OCI-LY3 (cell line): ENCODE results near the gene ZMIZ1.

Experiments
- EZH2phosphoT487 ChIP-seq: fragments of 200-600 bp; shearing (Covaris generic); IDR thresholded peaks from 2 replicates; pipeline ENCODE4 v1.6.1; 2018; ENCODE audit warnings: antibody characterized with exemption, mixed run types, low read depth
- TF ChIP-seq, protein P1 (sequence below): fragments of 200-600, 300-600 bp; sonication (generic); IDR thresholded peaks from 2 replicates; pipeline ENCODE4 v1.5.1; 2014; ENCODE audit warnings: antibody characterized with exemption, low read length, low read depth

DNA sequence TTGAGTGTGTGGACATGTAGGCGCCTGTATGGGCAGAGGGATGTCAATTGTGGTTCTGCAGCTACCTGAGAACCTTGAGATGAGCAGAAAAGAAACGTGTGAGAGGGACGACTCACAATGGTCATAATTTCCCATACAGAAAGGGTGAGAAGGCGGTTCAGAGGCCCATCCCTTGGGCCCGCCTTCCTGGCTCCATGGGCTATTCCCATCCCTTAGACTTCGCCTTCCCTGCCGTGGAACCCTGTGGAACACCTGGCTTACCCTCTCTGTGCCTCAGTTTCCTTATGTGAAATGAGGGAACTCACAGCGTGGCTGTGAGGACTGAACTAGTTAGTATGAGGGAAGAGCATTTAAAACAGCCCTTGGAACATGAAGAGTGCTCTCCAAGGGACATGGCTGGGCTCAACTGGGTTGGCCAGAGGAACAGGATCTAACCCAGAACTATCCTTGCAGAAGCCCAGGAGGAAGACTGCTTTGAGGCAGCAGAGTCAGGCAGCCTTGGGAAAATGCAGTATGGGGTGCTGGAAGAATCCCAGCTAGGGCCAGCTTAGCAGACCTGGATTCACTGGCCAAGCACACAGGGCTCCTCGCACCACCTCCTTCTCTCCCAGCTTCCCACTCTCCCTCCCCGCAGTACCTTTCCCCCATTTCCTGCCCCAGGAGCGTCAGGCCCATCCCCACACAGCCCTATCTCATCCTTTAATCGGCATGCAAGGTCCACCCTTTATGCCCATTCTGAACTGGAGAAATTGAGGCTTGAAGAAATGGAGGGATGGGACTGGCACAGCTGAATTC is 11.1 kb upstream of the ZMIZ1 start:
- TF ChIP-seq, protein P1, sequence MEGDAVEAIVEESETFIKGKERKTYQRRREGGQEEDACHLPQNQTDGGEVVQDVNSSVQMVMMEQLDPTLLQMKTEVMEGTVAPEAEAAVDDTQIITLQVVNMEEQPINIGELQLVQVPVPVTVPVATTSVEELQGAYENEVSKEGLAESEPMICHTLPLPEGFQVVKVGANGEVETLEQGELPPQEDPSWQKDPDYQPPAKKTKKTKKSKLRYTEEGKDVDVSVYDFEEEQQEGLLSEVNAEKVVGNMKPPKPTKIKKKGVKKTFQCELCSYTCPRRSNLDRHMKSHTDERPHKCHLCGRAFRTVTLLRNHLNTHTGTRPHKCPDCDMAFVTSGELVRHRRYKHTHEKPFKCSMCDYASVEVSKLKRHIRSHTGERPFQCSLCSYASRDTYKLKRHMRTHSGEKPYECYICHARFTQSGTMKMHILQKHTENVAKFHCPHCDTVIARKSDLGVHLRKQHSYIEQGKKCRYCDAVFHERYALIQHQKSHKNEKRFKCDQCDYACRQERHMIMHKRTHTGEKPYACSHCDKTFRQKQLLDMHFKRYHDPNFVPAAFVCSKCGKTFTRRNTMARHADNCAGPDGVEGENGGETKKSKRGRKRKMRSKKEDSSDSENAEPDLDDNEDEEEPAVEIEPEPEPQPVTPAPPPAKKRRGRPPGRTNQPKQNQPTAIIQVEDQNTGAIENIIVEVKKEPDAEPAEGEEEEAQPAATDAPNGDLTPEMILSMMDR = no peak
- TF ChIP-seq EZH2phosphoT487 = no peak
